HepG2 (cell line): Measurements from ENCODE around the gene CFAP300. TPM values are rescaled to one million over a fixed set of nuclear protein-coding genes. Genes with fewer than 3 reads are reported as not detected.

ENCODE experiments used
- ATAC-seq: fragments of 200-7000 bp; cut with Tn5 transposase; 3 replicates; pipeline ENCODE4 v1.9.1; 2020; ENCODE audit warnings: mild to moderate bottlenecking, moderate library complexity
- BruUV-seq: library from RNA; stranded (reverse); fragments of 400-500 nt; replicated peaks from 2 replicates; lab custom pipeline; 2021; lab: Mats Ljungman, UMichigan
- CTCF ChIA-PET: fragments of 300-600 bp; formaldehyde crosslinking; extraction: SDS; loops from one replicate; lab custom pipeline; 2021; ENCODE audit warnings: low total read pairs, inconsistent platforms, low intra/inter-chr PET ratio; lab: Yijun Ruan, JAX
- POLR2A ChIA-PET: fragments of 350-600 bp; sonication (Branson Sonifier 250); formaldehyde crosslinking; loops from one replicate; lab custom pipeline; 2020; ENCODE audit warnings: antibody characterized with exemption, inconsistent platforms; lab: Yijun Ruan, JAX
- DNase-seq: peaks from one replicate; pipeline ENCODE4 v3.0.0-alpha.2; 2015; ENCODE audit warnings: low spot score
- FAIRE-seq: peaks from 3 replicates; lab custom pipeline; 2011; peaks lifted over from hg19 to GRCh38; lab: Jason Lieb, UNC
- H2AFZ ChIP-seq: one replicate; pipeline ENCODE4 v1.6.1; 2011; ENCODE audit warnings: low read length, inconsistent platforms
- H3K27ac ChIP-seq: fragments of 300-600 bp; 3 replicates; pipeline ENCODE4 v1.8.0; 2011; ENCODE audit warnings: mixed run types, mild to moderate bottlenecking, mixed read lengths, low read length, inconsistent platforms; ENCODE audit not compliant: insufficient read depth; ENCODE audit errors: extremely low read length
- H3K27me3 ChIP-seq, 2 experiments: fragments of 200-600 bp in 1 of 2; 2 replicates in 1 of 2; 3 replicates in 1 of 2; pipeline versions ENCODE4 v1.6.0 to v1.8.0; 2011; ENCODE audit warnings: low read length in 2 of 2, mild to moderate bottlenecking in 2 of 2, moderate library complexity in 2 of 2, inconsistent platforms in 1 of 2; ENCODE audit not compliant: insufficient read depth in 2 of 2, control insufficient read depth in 1 of 2
- H3K36me3 ChIP-seq, 2 experiments: fragments of 200-600 bp in 1 of 2; replicated peaks in 1 of 2; 2 replicates in 1 of 2; 3 replicates in 1 of 2; pipeline versions ENCODE4 v1.5.1 to v1.8.0; 2011; ENCODE audit warnings: low read length in 2 of 2, inconsistent platforms in 1 of 2; ENCODE audit not compliant: insufficient read depth in 2 of 2, control insufficient read depth in 1 of 2
- H3K4me1 ChIP-seq: 2 replicates; pipeline ENCODE4 v1.5.1; 2012; ENCODE audit warnings: low read length, inconsistent platforms; ENCODE audit not compliant: insufficient read depth
- H3K4me2 ChIP-seq: 2 replicates; pipeline ENCODE4 v1.6.0; 2011; ENCODE audit warnings: low read depth, low read length, inconsistent platforms
- H3K4me3 ChIP-seq, 3 experiments: fragments of 200-600 bp in 1 of 3; sonication (generic), shearing (Covaris generic) in 1 of 3; replicated peaks in 1 of 3; 2 replicates each; pipeline ENCODE4 v1.5.1; 2011 to 2016; ENCODE audit warnings: low read length in 3 of 3, inconsistent platforms in 2 of 3, low read depth in 2 of 3, mild to moderate bottlenecking in 2 of 3, control low read depth in 1 of 3, mixed read lengths in 1 of 3; ENCODE audit not compliant: insufficient read depth in 1 of 3
- H3K79me2 ChIP-seq: one replicate; pipeline ENCODE4 v1.6.1; 2011; ENCODE audit warnings: low read length, inconsistent platforms; ENCODE audit not compliant: insufficient read depth
- H3K9ac ChIP-seq: 2 replicates; pipeline ENCODE4 v1.6.0; 2011; ENCODE audit warnings: mild to moderate bottlenecking, low read depth, low read length, inconsistent platforms; ENCODE audit not compliant: insufficient read depth
- H3K9me3 ChIP-seq: 2 replicates; pipeline ENCODE4 v1.5.1; 2012; ENCODE audit warnings: mild to moderate bottlenecking, low read length
- H4K20me1 ChIP-seq: 2 replicates; pipeline ENCODE4 v1.6.0; 2011; ENCODE audit warnings: inconsistent platforms, mild to moderate bottlenecking, low read length, moderate library complexity; ENCODE audit not compliant: insufficient read depth
- CEBPB ChIP-seq: IDR thresholded peaks from 2 replicates; pipeline ENCODE4 v1.6.1; 2011; ENCODE audit warnings: low read depth, low read length, improper control_type of control experiment, borderline replicate concordance
- ERF ChIP-seq: IDR thresholded peaks from 2 replicates; pipeline ENCODE4 v1.6.1; 2018; ENCODE audit warnings: missing biosample characterization, missing genetic modification reagents
- HMG20A ChIP-seq: IDR thresholded peaks from 2 replicates; pipeline ENCODE4 v1.6.1; 2016; ENCODE audit warnings: borderline replicate concordance
- HOXA3 ChIP-seq: sonication (generic); formaldehyde crosslinking; IDR thresholded peaks from 2 replicates; pipeline ENCODE4 v1.5.0; 2020; ENCODE audit warnings: missing genetic modification reagents
- KLF15 ChIP-seq: sonication (generic); formaldehyde crosslinking; IDR thresholded peaks from 2 replicates; pipeline ENCODE4 v1.8.1; 2023; ENCODE audit warnings: borderline replicate concordance, mild to moderate bottlenecking, inconsistent platforms, missing genetic modification reagents, mixed read lengths
- MNT ChIP-seq: fragments of 450-650 bp; IDR thresholded peaks from 2 replicates; pipeline ENCODE4 v1.6.1; 2016
- NCOA2 ChIP-seq: sonication (generic); formaldehyde crosslinking; IDR thresholded peaks from 2 replicates; pipeline ENCODE4 v1.8.0; 2022; ENCODE audit warnings: inconsistent platforms
- PLRG1 ChIP-seq: fragments of 450-650 bp; conservative IDR thresholded peaks from 2 replicates; pipeline ENCODE4 v1.6.1; 2016
- RELA ChIP-seq: sonication (generic); formaldehyde crosslinking; IDR thresholded peaks from 2 replicates; pipeline ENCODE4 v1.4.0; 2020; ENCODE audit warnings: missing genetic modification reagents
- SNAPC2 ChIP-seq: sonication (generic); formaldehyde crosslinking; IDR thresholded peaks from 2 replicates; pipeline ENCODE4 v1.8.1; 2022; ENCODE audit warnings: mild to moderate bottlenecking, missing genetic modification reagents
- TCF7L2 ChIP-seq: IDR thresholded peaks from 2 replicates; pipeline ENCODE4 v1.6.1; 2011; ENCODE audit warnings: mild to moderate bottlenecking, low read depth, low read length, moderate library complexity
- ZEB1 ChIP-seq: IDR thresholded peaks from 2 replicates; pipeline ENCODE4 v1.6.1; 2012; ENCODE audit warnings: mild to moderate bottlenecking, low read depth, inconsistent platforms; ENCODE audit not compliant: insufficient replicate concordance
- ZFP1 ChIP-seq: IDR thresholded peaks from 2 replicates; pipeline ENCODE4 v1.6.1; 2016
- ZNF121 ChIP-seq: sonication (generic); formaldehyde crosslinking; IDR thresholded peaks from 2 replicates; pipeline ENCODE4 v1.5.0; 2020; ENCODE audit warnings: mild to moderate bottlenecking, missing genetic modification reagents
- ZNF160 ChIP-seq: sonication (generic); formaldehyde crosslinking; IDR thresholded peaks from 2 replicates; pipeline ENCODE4 v1.8.0; 2022; ENCODE audit warnings: mild to moderate bottlenecking, inconsistent platforms, missing genetic modification reagents
- WGBS: methylation state at CpG from one replicate; pipeline ENCODE4 v1.1.6; 2017; ENCODE audit warnings: low lambda C conversion rate; 5-methylcytosine and 5-hydroxymethylcytosine counted together
- in situ Hi-C: cut with HindIII; loops from 2 replicates; pipeline ENCODE4 v1.10.0; 2017; ENCODE audit warnings: low pct_unique_long_range_greater_than_20kb; ENCODE audit not compliant: extremely low pct_ligation_motif_present
- intact Hi-C: fragments of 100-400 bp; cut with micrococcal nuclease; formaldehyde crosslinking; loops from one replicate; pipeline ENCODE4 v1.10.0; 2022; ENCODE audit not compliant: unreplicated experiment
- polyA plus RNA-seq, 8 experiments: library from polyadenylated mRNA; depleted of rRNA in 3 of 8; stranded (reverse) in 7 of 8; unstranded in 1 of 8; fragments of >200 nt; fragmentation: Illumina TruSeq in 4 of 8; extraction: Trizol in 4 of 8; gene quantifications; 2 replicates each; pipeline versions ENCODE4 v1.2.1 to v1.2.3, GENCODE V29; 2011 to 2016; ENCODE audit warnings: low read depth in 4 of 8, missing spikeins in 1 of 8, mixed read lengths in 1 of 8; ENCODE audit not compliant: insufficient read depth in 1 of 8
- total RNA-seq, 5 experiments: library from RNA; depleted of rRNA; stranded (reverse); fragments of >200 nt; fragmentation: Illumina TruSeq; extraction: Trizol; gene quantifications; 2 replicates each; pipeline ENCODE4 v1.2.3, GENCODE V29; 2016; ENCODE audit warnings: low read depth in 1 of 5
- TF ChIP-seq, protein P1 (sequence below): sonication (generic); formaldehyde crosslinking; IDR thresholded peaks from 2 replicates; pipeline ENCODE4 v1.5.1; 2020; ENCODE audit warnings: missing genetic modification reagents, mild to moderate bottlenecking, borderline replicate concordance
- TF ChIP-seq, protein P2 (sequence below): sonication (generic); formaldehyde crosslinking; IDR thresholded peaks from 2 replicates; pipeline ENCODE4 v1.8.1; 2023; ENCODE audit warnings: mild to moderate bottlenecking, moderate library complexity, missing genetic modification reagents

CFAP300 gene
- total and polyA plus RNA-seq, 2 of the 13 experiments (the other 11 are each of a cell fraction or from before 2014, with no cell fraction given) = not detected

DNA sequence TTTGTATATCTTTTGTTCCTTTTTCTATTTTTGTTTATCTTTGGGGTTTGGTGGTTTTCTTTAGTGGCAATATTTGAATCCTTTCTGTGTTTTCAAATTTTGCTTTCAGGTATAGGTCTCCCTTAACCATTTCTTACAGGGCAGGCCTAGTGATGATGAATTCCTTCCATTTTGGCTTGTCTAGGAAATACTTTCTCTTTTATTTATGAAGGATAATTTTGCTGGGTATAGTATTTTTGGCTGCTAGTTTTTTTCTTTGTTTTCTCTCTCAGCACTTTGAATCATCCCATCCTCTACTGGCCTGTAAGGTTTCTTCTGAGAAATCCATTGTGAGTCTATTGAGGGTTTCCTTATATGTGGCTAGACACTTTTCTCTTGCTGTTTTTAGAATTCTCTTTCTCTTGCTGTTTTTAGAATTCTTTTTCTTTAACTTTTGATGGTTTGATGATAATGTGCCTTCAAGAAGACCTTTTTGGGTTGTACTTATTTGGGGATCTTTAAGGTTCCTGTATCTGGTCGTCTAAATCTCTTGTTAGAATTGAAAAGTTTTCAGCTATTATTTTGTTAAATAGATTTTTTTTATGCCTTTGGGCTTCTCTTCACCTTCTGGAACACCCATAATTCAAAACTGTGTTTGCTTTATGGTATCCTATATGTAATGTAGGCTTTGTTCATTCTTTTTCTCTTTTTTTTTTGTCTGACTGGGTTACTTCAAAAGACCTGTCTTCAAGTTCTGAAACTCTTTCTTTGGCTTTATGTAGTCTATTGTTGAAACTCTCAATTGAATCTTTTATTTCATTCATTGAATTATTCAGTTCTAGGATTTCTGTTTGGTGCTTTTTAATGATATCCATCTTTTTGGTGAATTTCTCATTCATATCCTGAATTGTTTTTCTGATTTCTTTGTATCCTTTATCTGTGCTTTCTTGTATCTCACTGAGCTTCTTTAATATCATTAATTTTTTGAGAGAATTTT, 24.5 kb downstream of the CFAP300 start:
- 0% methylated on average over 1 of the region's 1 CpG for WGBS
- in situ Hi-C loops (no loop called here), intact Hi-C loops (no loop called here)
- FAIRE-seq = no peak
- Histone ChIP-seq H3K4me3 (no peak overlapping the region), H3K9ac (no peak overlapping the region), H3K4me2 (no peak overlapping the region), H3K9me3 (peaks cover 24% of the 10 kb centered on the region), H3K36me3 (no peaks in the 10 kb centered on the region), H3K4me1 (no peaks in the 10 kb centered on the region), H3K27me3 (no peaks in the 10 kb centered on the region), H3K79me2 (no peaks in the 10 kb centered on the region), H3K27ac (no peak overlapping the region), H2AFZ (no peak overlapping the region), H4K20me1 (no peaks in the 10 kb centered on the region)
- ATAC-seq = no peak
- BruUV-seq = no TSS peak
- CTCF ChIA-PET = no interaction called here
- TF ChIP-seq ZFP1 (CRISPR knock-in tag) (peak; percentile 56; the same call in 1 of the 2 replicates), ZNF160 (peak; percentile 82; the same call in 1 of the 2 replicates), ZNF121 (no peak)
- POLR2A ChIA-PET = no interaction called here
- DNase-seq = no peak

- no peak for FAIRE-seq
- no peaks in the 10 kb centered on the region for H3K27me3 ChIP-seq
- no peaks in the 10 kb centered on the region for H4K20me1 ChIP-seq
- CTCF ChIA-PET = no interaction called here
- in situ Hi-C loops (no loop called here), intact Hi-C loops (no loop called here)
- no peak for DNase-seq
- no peak for ATAC-seq
- peaks cover 24% of the 10 kb centered on the region for H3K9me3 ChIP-seq
- H3K4me1 ChIP-seq = no peaks in the 10 kb centered on the region
- no TSS peak for BruUV-seq
- H3K4me3 ChIP-seq = no peak overlapping the region
- H3K9ac ChIP-seq = no peak overlapping the region
- POLR2A ChIA-PET = no interaction called here
- H3K36me3 ChIP-seq = no peaks in the 10 kb centered on the region
- no CpG with 5 or more reads among the region's 2 CpGs for WGBS
- H2AFZ ChIP-seq = no peak overlapping the region
- no peaks in the 10 kb centered on the region for H3K79me2 ChIP-seq
- no peak overlapping the region for H3K4me2 ChIP-seq
- no peak overlapping the region for H3K27ac ChIP-seq
- TF ChIP-seq ZEB1 (no peak), TCF7L2 (no peak), MNT (no peak), PLRG1 (no peak), SNAPC2 (CRISPR knock-in tag) (no peak), CEBPB (no peak), NCOA2 (no peak), RELA (no peak), ERF (no peak), KLF15 (CRISPR knock-in tag) (no peak), HMG20A (CRISPR knock-in tag) (no peak), HOXA3 (no peak)
- TF ChIP-seq, protein P1, sequence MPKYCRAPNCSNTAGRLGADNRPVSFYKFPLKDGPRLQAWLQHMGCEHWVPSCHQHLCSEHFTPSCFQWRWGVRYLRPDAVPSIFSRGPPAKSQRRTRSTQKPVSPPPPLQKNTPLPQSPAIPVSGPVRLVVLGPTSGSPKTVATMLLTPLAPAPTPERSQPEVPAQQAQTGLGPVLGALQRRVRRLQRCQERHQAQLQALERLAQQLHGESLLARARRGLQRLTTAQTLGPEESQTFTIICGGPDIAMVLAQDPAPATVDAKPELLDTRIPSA (CRISPR knock-in tag) = no peak
- TF ChIP-seq, protein P2, sequence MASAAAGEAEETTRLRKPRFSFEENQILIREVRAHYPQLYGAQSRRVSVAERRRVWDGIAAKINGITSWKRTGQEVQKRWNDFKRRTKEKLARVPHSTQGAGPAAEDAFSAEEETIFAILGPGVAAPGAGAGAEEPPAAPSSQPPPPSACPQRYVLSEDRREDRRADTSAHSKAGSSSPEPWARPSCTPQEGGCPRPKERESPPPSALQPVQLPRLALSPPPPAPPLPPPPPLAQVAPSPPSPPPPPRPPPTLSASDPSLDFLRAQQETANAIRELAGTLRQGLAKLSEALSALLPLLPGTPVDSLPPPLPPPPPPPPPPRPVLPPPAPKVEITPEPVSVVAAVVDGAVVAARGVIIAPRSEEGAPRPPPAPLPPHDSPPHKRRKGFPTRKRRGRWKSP (CRISPR knock-in tag) = no peak
These were observed 26.0 kb downstream of the CFAP300 start for GRCh38 chr11:102073253-102073652.
